GM23338 (cell line): ENCODE results near the gene MOCS2. TPM values are rescaled to one million over a fixed set of nuclear protein-coding genes. Genes with fewer than 3 reads are reported as not detected.

Source experiments
- ATAC-seq: fragments of 200-7000 bp; cut with Tn5 transposase; 3 replicates; pipeline ENCODE4 v1.9.1; 2020
- DNase-seq: peaks from one replicate; pipeline ENCODE4 v3.0.0-alpha.2; 2015; ENCODE audit warnings: low spot score
- H2AFZ ChIP-seq: fragments of 200-600 bp; sonication (generic); 2 replicates; pipeline ENCODE4 v1.8.0; 2016; ENCODE audit warnings: antibody characterized with exemption, mild to moderate bottlenecking, moderate library complexity
- H3F3A ChIP-seq: fragments of 200-600 bp; sonication (generic); replicated peaks from 2 replicates; pipeline ENCODE4 v1.8.0; 2017; ENCODE audit warnings: antibody characterized with exemption, mixed run types, low read depth
- H3K27ac ChIP-seq: fragments of 200-600 bp; sonication (generic); 2 replicates; pipeline ENCODE4 v1.6.1; 2016; ENCODE audit warnings: low read depth
- H3K27me3 ChIP-seq: fragments of 200-600 bp; sonication (generic); 2 replicates; pipeline ENCODE4 v1.8.0; 2016; ENCODE audit warnings: mild to moderate bottlenecking, mixed run types, moderate library complexity; ENCODE audit not compliant: insufficient read depth
- H3K36me3 ChIP-seq: fragments of 200-600 bp; sonication (generic); 2 replicates; pipeline ENCODE4 v1.8.0; 2016; ENCODE audit warnings: mild to moderate bottlenecking; ENCODE audit not compliant: insufficient read depth
- H3K4me1 ChIP-seq: fragments of 200-600 bp; sonication (generic); 2 replicates; pipeline ENCODE4 v1.8.0; 2016; ENCODE audit warnings: mild to moderate bottlenecking, moderate library complexity; ENCODE audit not compliant: insufficient read depth
- H3K4me2 ChIP-seq: fragments of 200-600 bp; sonication (generic); 2 replicates; pipeline ENCODE4 v1.7.1; 2017; ENCODE audit warnings: mixed run types
- H3K4me3 ChIP-seq: fragments of 200-600 bp; sonication (generic); 2 replicates; pipeline ENCODE4 v1.6.1; 2016; ENCODE audit warnings: mixed run types
- H3K79me2 ChIP-seq: fragments of 200-600 bp; sonication (generic); replicated peaks from 2 replicates; pipeline ENCODE4 v1.8.0; 2017; ENCODE audit warnings: mild to moderate bottlenecking; ENCODE audit not compliant: insufficient read depth
- H3K9me2 ChIP-seq: fragments of 200-600 bp; sonication (generic); 2 replicates; pipeline ENCODE4 v1.8.0; 2017; ENCODE audit not compliant: insufficient read depth
- H4K20me1 ChIP-seq: fragments of 200-600 bp; sonication (generic); replicated peaks from 2 replicates; pipeline ENCODE4 v1.8.0; 2017; ENCODE audit warnings: mild to moderate bottlenecking; ENCODE audit not compliant: insufficient read depth
- H3K27ac Mint-ChIP-seq: 2 replicates; pipeline ENCODE4 v1.8.0; 2020; ENCODE audit warnings: inconsistent platforms, mild to moderate bottlenecking, moderate library complexity, mixed read lengths
- H3K27me3 Mint-ChIP-seq: 3 replicates; pipeline ENCODE4 v1.8.0; 2022; ENCODE audit warnings: low read depth, mild to moderate bottlenecking, moderate library complexity, mixed read lengths, inconsistent platforms; ENCODE audit not compliant: insufficient read depth, poor library complexity
- H3K36me3 Mint-ChIP-seq: 3 replicates; pipeline ENCODE4 v1.8.0; 2021; ENCODE audit warnings: low read depth, mild to moderate bottlenecking, inconsistent platforms, moderate library complexity, mixed read lengths
- H3K4me1 Mint-ChIP-seq: 3 replicates; pipeline ENCODE4 v1.8.0; 2020; ENCODE audit warnings: mild to moderate bottlenecking, inconsistent platforms, mixed read lengths
- H3K4me3 Mint-ChIP-seq: 3 replicates; pipeline ENCODE4 v1.8.0; 2021; ENCODE audit warnings: moderate library complexity, mild to moderate bottlenecking, inconsistent platforms, mixed read lengths
- H3K9me3 Mint-ChIP-seq: 3 replicates; pipeline ENCODE4 v1.8.0; 2020; ENCODE audit warnings: moderate library complexity, mild to moderate bottlenecking, inconsistent platforms, mixed read lengths
- CTCF ChIP-seq, 2 experiments: fragments of 200-600 bp in 1 of 2; sonication (generic) in 1 of 2; conservative IDR thresholded peaks; 2 replicates each; pipeline versions ENCODE4 v1.5.1 to v1.6.1; 2016 to 2017; ENCODE audit warnings: antibody characterized with exemption in 2 of 2, low read depth in 2 of 2, mild to moderate bottlenecking in 2 of 2, moderate library complexity in 1 of 2
- EZH2phosphoT487 ChIP-seq: fragments of 200-600 bp; sonication (generic); IDR thresholded peaks from one replicate; pipeline ENCODE4 v1.8.1; 2018; ENCODE audit warnings: antibody characterized with exemption; ENCODE audit not compliant: unreplicated experiment
- NANOG ChIP-seq: IDR thresholded peaks from 2 replicates; pipeline ENCODE4 v1.6.1; 2016; ENCODE audit warnings: antibody characterized with exemption, borderline replicate concordance
- REST ChIP-seq: IDR thresholded peaks from one replicate; pipeline ENCODE4 v1.6.1; 2018; ENCODE audit warnings: antibody characterized with exemption; ENCODE audit not compliant: unreplicated experiment
- STAT1 ChIP-seq: IDR thresholded peaks from one replicate; pipeline ENCODE4 v1.6.1; 2016; ENCODE audit warnings: antibody characterized with exemption; ENCODE audit not compliant: unreplicated experiment
- ZNF331 ChIP-seq: fragments of 250-450 bp; sonication (Bioruptor Pico); IDR thresholded peaks from 2 replicates; pipeline ENCODE4 v1.5.0; 2020; ENCODE audit warnings: low read depth, mild to moderate bottlenecking, moderate library complexity
- polyA plus RNA-seq: library from polyadenylated mRNA; unstranded; fragments of >200 nt; fragmentation: Nextera tagmentation; extraction: Ambion mirVana; gene quantifications from 2 replicates; pipeline ENCODE4 v1.2.1, GENCODE V29; 2016
- total RNA-seq: library from RNA; depleted of rRNA; stranded (reverse); fragments of >200 nt; shearing (Covaris generic); gene quantifications from 2 replicates; pipeline ENCODE4 v1.2.3, GENCODE V29; 2014
- TF ChIP-seq, protein P1 (sequence below): IDR thresholded peaks from 2 replicates; pipeline ENCODE4 v1.6.1; 2016; ENCODE audit warnings: antibody characterized with exemption

The MOCS2 gene
- total and polyA plus RNA-seq, 2 experiments from 2014 or later: 18.3 to 41.8 TPM

DNA sequence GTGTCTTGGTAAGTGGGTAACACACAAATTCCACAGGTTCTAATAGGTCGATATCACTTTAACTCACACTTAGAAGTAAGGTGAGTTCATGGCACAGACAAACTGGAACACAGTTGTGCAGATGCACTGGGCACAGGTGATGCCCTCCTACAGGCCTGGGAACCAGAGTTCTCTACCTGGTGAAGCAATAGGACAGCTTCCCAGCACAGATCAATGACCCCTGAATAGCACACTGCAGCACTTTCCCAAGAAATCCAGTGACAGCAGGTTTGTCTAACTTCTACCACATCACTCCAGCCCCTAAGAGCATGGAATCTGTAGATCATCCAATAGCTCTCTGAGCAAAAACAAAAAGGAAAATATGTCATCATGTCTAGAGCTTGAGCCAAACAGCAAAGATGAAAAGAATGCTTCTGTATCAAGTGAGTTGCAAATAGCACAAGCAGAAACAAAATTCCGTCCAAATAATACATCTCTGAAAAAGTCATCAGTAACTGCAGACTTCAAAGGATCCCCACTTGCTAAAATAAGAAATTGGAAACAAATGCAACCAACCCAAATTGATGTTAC, 33.5 kb downstream of the MOCS2 start:
- Histone ChIP-seq H3K27ac (no peak overlapping the region), H3F3A (no peaks in the 10 kb centered on the region), H3K9me2 (no peaks in the 10 kb centered on the region), H3K36me3 (no peaks in the 10 kb centered on the region), H4K20me1 (no peaks in the 10 kb centered on the region), H3K4me2 (no peak overlapping the region), H3K79me2 (no peaks in the 10 kb centered on the region), H3K4me1 (no peaks in the 10 kb centered on the region), H3K4me3 (no peak overlapping the region), H3K27me3 (no peaks in the 10 kb centered on the region), H2AFZ (no peak overlapping the region)
- Mint-ChIP-seq H3K27me3 (no peaks in the 10 kb centered on the region), H3K4me3 (no peak overlapping the region), H3K27ac (no peak overlapping the region), H3K36me3 (no peaks in the 10 kb centered on the region), H3K9me3 (no peaks in the 10 kb centered on the region), H3K4me1 (no peaks in the 10 kb centered on the region)
- no peak for DNase-seq
- ATAC-seq: no peak
- TF ChIP-seq STAT1 (no peak), EZH2phosphoT487 (no peak), ZNF331 (CRISPR knock-in tag) (no peak)

GRCh38 chr5:53073348-53073747, 36.2 kb downstream of the MOCS2 start:
- DNase-seq (no peak), ATAC-seq (no peak)
- Histone ChIP-seq H3K4me2 (no peak overlapping the region), H3K79me2 (no peaks in the 10 kb centered on the region), H3K9me2 (no peaks in the 10 kb centered on the region), H3F3A (no peaks in the 10 kb centered on the region), H4K20me1 (no peaks in the 10 kb centered on the region), H3K27me3 (no peaks in the 10 kb centered on the region), H3K4me1 (no peaks in the 10 kb centered on the region), H2AFZ (no peak overlapping the region), H3K36me3 (no peaks in the 10 kb centered on the region), H3K4me3 (no peak overlapping the region), H3K27ac (no peak overlapping the region)
- Mint-ChIP-seq H3K4me1 (no peaks in the 10 kb centered on the region), H3K9me3 (no peaks in the 10 kb centered on the region), H3K27me3 (no peaks in the 10 kb centered on the region), H3K4me3 (no peak overlapping the region), H3K27ac (no peak overlapping the region), H3K36me3 (no peaks in the 10 kb centered on the region)
- TF ChIP-seq STAT1 (no peak), NANOG (no peak), CTCF (conservative IDR thresholded peaks at IDR 0.05; ENCODE audit: low read depth in 2 of 2) (no peak), EZH2phosphoT487 (no peak), REST (no peak)
- TF ChIP-seq, protein P1, sequence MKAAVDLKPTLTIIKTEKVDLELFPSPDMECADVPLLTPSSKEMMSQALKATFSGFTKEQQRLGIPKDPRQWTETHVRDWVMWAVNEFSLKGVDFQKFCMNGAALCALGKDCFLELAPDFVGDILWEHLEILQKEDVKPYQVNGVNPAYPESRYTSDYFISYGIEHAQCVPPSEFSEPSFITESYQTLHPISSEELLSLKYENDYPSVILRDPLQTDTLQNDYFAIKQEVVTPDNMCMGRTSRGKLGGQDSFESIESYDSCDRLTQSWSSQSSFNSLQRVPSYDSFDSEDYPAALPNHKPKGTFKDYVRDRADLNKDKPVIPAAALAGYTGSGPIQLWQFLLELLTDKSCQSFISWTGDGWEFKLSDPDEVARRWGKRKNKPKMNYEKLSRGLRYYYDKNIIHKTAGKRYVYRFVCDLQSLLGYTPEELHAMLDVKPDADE: no peak
